ENCODE results near the gene KCTD16.

KCTD16 gene

GRCh38 chr5:144391044-144391443 lies 220.4 kb downstream of the KCTD16 start:
- Histone ChIP-seq H3K27ac (ENCODE audit: low read length) (no peak overlapping the region), H4K20me1 (ENCODE audit: insufficient read depth, low read length) (no peaks in the 10 kb centered on the region), H3K27me3 (ENCODE audit: insufficient read depth, low read length, poor library complexity) (no peaks in the 10 kb centered on the region), H3K4me1 (ENCODE audit: insufficient read depth, low read length) (no peaks in the 10 kb centered on the region), H3K9ac (ENCODE audit: low read depth, low read length) (no peak overlapping the region), H3K4me2 (ENCODE audit: insufficient read depth, low read length) (no peak overlapping the region), H3K9me3 (ENCODE audit: insufficient read depth, low read length, severe bottlenecking) (no peaks in the 10 kb centered on the region), H3K36me3 (ENCODE audit: insufficient read depth, low read length) (no peaks in the 10 kb centered on the region), H2AFZ (ENCODE audit: low read depth, low read length) (no peak overlapping the region), H3K79me2 (ENCODE audit: insufficient read depth, low read length) (no peaks in the 10 kb centered on the region), H3K4me3 (ENCODE audit: low read depth in 1 of 2, low read length in 2 of 2) (no peak overlapping the region)
- ATAC-seq (ENCODE audit: insufficient read depth, low read depth) (no peak), DNase-seq (no peak)
- TF ChIP-seq EZH2 (IDR thresholded peaks at IDR 0.05; ENCODE audit: borderline replicate concordance, low read depth, low read length, severe bottlenecking) = no peak
- no peak for TF ChIP-seq CTCF (IDR thresholded peaks at IDR 0.05; ENCODE audit: borderline replicate concordance, extremely low read depth, low read length, poor library complexity, severe bottlenecking)

DNA sequence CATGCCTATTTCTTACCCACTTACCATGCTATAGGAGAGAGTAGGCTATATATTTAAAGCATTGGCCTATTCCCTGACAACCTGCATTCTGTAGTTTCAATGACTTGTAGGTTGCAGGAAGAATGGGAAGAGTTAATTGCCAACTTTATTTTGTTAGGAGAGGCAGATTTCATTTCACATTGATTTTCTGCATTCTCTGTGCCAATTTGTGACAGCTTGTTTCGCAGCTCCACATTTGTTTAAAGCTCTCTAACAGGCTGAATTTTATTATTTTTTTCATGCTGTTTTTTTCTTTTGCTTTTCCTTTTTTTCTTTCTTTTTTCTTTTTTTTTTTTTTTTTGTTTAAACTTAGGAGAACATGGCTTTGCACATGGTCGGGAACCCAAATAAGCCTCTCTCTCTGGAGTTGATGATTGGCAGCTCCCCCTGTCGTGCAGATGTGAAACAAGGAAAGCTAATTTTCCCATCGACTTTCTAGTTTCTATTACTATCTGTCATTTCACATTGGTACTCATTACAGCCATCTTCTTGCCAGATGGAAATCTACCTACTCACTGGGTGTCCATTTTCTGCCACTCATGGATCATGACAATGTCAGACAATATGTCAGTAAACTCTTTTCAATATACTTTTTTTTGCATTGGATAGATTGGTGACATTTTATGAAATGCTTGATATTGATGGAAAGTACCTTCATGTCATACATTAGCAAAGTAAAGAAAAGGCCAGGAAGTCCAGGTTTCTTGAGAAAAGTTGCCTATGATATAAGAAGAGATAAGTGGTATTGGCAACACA lies 223.2 kb downstream of the KCTD16 start:
- no peaks in the 10 kb centered on the region for H3K36me3 ChIP-seq (ENCODE audit: insufficient read depth, low read length)
- H3K27me3 ChIP-seq (ENCODE audit: insufficient read depth, low read length, poor library complexity) = no peaks in the 10 kb centered on the region
- no peaks in the 10 kb centered on the region for H3K79me2 ChIP-seq (ENCODE audit: insufficient read depth, low read length)
- H4K20me1 ChIP-seq (ENCODE audit: insufficient read depth, low read length) = no peaks in the 10 kb centered on the region
- no peak for TF ChIP-seq CTCF (IDR thresholded peaks at IDR 0.05; ENCODE audit: borderline replicate concordance, extremely low read depth, low read length, poor library complexity, severe bottlenecking)
- TF ChIP-seq EZH2 (IDR thresholded peaks at IDR 0.05; ENCODE audit: borderline replicate concordance, low read depth, low read length, severe bottlenecking) = no peak
- no peak overlapping the region for H2AFZ ChIP-seq (ENCODE audit: low read depth, low read length)
- H3K4me3 ChIP-seq (ENCODE audit: low read depth in 1 of 2, low read length in 2 of 2) = no peak overlapping the region
- no peak overlapping the region for H3K4me2 ChIP-seq (ENCODE audit: insufficient read depth, low read length)
- DNase-seq (no peak), ATAC-seq (ENCODE audit: insufficient read depth, low read depth) (no peak)
- H3K9ac ChIP-seq (ENCODE audit: low read depth, low read length) = no peak overlapping the region
- no peaks in the 10 kb centered on the region for H3K9me3 ChIP-seq (ENCODE audit: insufficient read depth, low read length, severe bottlenecking)
- no peaks in the 10 kb centered on the region for H3K4me1 ChIP-seq (ENCODE audit: insufficient read depth, low read length)
- no peak overlapping the region for H3K27ac ChIP-seq (ENCODE audit: low read length)

GRCh38 chr5:144395704-144396103 lies 225.0 kb downstream of the KCTD16 start:
- no peak overlapping the region for H3K4me2 ChIP-seq (ENCODE audit: insufficient read depth, low read length)
- no peak overlapping the region for H2AFZ ChIP-seq (ENCODE audit: low read depth, low read length)
- no peak overlapping the region for H3K9ac ChIP-seq (ENCODE audit: low read depth, low read length)
- H3K27ac ChIP-seq (ENCODE audit: low read length) = no peak overlapping the region
- TF ChIP-seq EZH2 (IDR thresholded peaks at IDR 0.05; ENCODE audit: borderline replicate concordance, low read depth, low read length, severe bottlenecking) = no peak
- no peak for TF ChIP-seq CTCF (IDR thresholded peaks at IDR 0.05; ENCODE audit: borderline replicate concordance, extremely low read depth, low read length, poor library complexity, severe bottlenecking)
- no peak for ATAC-seq (ENCODE audit: insufficient read depth, low read depth)
- no peak for DNase-seq
- no peaks in the 10 kb centered on the region for H4K20me1 ChIP-seq (ENCODE audit: insufficient read depth, low read length)
- H3K9me3 ChIP-seq (ENCODE audit: insufficient read depth, low read length, severe bottlenecking) = no peaks in the 10 kb centered on the region
- H3K4me3 ChIP-seq (ENCODE audit: low read depth in 1 of 2, low read length in 2 of 2) = no peak overlapping the region
- no peaks in the 10 kb centered on the region for H3K4me1 ChIP-seq (ENCODE audit: insufficient read depth, low read length)
- H3K27me3 ChIP-seq (ENCODE audit: insufficient read depth, low read length, poor library complexity) = no peaks in the 10 kb centered on the region
- no peaks in the 10 kb centered on the region for H3K79me2 ChIP-seq (ENCODE audit: insufficient read depth, low read length)
- H3K36me3 ChIP-seq (ENCODE audit: insufficient read depth, low read length) = no peaks in the 10 kb centered on the region
